ENCODE results near the gene TEDC1.

TEDC1 gene

DNA sequence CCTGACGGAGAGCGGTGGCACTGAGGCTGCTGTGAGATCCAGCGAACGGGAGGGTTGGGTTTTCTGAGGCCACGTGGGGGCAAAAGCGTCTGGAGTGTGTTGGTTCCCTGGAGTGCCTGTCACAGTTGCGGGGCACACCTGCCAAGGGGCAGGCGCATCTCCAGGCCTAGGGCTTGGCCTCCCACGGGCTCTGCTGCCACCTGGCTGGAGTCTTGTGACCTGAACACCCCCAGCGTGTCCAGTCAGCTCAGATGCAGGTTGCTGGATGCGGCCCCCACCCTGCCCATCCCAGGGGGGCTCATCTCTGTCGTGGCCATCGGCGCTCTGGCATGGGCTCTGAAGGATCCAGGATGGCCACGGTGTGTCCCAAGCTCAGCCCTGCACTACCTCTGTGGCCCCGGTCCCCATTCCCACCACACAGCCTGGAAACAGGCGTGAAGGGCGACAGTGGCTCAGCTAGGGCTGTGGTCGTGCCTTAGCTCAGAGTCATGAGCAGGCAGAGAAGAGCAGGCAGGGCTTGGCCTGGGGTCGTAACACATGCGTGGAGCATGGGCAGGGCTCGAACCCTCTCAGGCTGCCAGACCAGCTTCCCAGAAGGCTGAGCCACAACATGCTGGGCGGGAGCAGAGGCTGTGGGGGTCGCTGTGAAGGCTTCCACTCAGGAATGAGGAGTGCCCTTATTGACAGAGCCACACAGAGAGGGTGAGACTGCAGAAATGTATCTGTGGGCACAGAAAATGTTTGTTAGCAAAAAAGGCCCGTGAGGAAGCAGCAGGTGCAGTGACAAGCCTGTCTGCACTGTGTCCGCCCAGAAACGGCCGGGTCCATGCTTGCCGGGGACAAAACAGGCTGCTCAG, 40.0 kb upstream of the TEDC1 start:
- DNase-seq (ENCODE audit: extremely low spot score), result no peak
- CTCF ChIA-PET, result interaction anchor here (0.9 to 1.6 kb wide), 3 partner anchors 26 to 80 kb away, joined by 3 to 5 read pairs (median 4); no protein-coding TSS in a partner anchor
- POLR2A ChIA-PET, result no interaction called here
- TF ChIP-seq, protein P1, sequence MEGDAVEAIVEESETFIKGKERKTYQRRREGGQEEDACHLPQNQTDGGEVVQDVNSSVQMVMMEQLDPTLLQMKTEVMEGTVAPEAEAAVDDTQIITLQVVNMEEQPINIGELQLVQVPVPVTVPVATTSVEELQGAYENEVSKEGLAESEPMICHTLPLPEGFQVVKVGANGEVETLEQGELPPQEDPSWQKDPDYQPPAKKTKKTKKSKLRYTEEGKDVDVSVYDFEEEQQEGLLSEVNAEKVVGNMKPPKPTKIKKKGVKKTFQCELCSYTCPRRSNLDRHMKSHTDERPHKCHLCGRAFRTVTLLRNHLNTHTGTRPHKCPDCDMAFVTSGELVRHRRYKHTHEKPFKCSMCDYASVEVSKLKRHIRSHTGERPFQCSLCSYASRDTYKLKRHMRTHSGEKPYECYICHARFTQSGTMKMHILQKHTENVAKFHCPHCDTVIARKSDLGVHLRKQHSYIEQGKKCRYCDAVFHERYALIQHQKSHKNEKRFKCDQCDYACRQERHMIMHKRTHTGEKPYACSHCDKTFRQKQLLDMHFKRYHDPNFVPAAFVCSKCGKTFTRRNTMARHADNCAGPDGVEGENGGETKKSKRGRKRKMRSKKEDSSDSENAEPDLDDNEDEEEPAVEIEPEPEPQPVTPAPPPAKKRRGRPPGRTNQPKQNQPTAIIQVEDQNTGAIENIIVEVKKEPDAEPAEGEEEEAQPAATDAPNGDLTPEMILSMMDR (IDR thresholded peaks at IDR 0.05; ENCODE audit: control extremely low read depth, extremely low read depth, low read depth, missing control alignments), result no peak

DNA sequence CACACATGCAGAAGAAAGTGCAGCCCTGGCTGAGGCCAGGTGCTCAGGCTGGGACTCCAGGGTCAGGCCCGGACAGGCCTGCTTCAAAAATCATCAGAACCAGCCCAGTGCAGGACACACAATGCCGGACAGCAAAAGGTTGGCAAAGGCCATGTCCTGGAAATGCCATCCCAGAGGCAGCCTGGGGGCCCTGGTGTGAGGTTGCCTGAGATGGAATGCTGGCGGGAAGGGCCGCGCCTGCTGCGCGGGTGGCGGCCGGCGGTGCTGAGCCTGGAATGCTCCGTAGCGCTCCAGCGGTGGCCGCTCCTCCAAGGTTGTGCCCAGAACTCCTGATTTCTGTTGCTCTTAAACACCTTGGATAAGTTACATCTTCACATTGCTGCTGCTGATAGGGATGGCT, 38.1 kb upstream of the TEDC1 start:
- ChIA-PET POLR2A (no interaction called here), CTCF (interaction anchor here (1.0 to 1.8 kb wide), 2 partner anchors 19 to 28 kb away, joined by 3 to 8 read pairs; no protein-coding TSS in a partner anchor)
- DNase-seq (ENCODE audit: extremely low spot score), result no peak
- TF ChIP-seq, protein P1 (IDR thresholded peaks at IDR 0.05; ENCODE audit: control extremely low read depth, extremely low read depth, low read depth, missing control alignments), result no peak

- ChIA-PET POLR2A (no interaction called here), CTCF (interaction anchor here (1.8 kb wide), 1 partner anchor 27 kb away, joined by 8 read pairs; no protein-coding TSS in a partner anchor)
- TF ChIP-seq, protein P1 (IDR thresholded peaks at IDR 0.05; ENCODE audit: control extremely low read depth, extremely low read depth, low read depth, missing control alignments), result no peak
- DNase-seq (ENCODE audit: extremely low spot score), result no peak
These were observed 37.2 kb upstream of the TEDC1 start for GRCh38 chr14:105453847-105454246.

DNA sequence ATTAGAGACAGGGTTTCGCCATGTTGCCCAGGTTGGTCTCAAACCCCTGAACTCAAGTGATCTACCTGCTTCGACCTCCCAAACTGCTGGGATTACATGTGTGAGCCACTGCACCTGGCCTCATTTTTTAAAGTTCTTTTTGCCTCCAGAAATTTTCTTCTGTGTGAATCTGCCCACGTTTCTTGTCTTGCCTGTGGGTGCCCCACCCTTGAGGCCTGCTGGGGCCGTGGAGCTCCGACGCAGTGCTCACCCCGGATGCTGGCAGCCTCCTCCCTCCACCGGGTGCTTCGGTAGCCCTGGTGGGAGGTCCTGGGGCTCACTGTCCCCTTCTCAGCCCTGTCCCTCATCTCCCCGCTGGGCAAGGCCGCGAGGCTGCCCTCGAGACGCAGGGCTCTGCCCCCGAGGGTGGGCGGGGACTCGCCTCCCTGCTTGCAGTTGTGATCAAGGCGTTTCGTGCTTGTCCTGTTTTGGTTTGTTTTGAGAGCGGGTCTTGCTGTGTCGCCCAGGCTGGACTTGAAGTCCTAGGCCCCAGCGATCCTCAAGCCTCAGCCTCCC, 35.9 kb upstream of the TEDC1 start:
- TF ChIP-seq, protein P1 (IDR thresholded peaks at IDR 0.05; ENCODE audit: control extremely low read depth, extremely low read depth, low read depth, missing control alignments), result no peak
- no peak for DNase-seq (ENCODE audit: extremely low spot score)
- ChIA-PET CTCF (no interaction called here), POLR2A (no interaction called here)

DNA sequence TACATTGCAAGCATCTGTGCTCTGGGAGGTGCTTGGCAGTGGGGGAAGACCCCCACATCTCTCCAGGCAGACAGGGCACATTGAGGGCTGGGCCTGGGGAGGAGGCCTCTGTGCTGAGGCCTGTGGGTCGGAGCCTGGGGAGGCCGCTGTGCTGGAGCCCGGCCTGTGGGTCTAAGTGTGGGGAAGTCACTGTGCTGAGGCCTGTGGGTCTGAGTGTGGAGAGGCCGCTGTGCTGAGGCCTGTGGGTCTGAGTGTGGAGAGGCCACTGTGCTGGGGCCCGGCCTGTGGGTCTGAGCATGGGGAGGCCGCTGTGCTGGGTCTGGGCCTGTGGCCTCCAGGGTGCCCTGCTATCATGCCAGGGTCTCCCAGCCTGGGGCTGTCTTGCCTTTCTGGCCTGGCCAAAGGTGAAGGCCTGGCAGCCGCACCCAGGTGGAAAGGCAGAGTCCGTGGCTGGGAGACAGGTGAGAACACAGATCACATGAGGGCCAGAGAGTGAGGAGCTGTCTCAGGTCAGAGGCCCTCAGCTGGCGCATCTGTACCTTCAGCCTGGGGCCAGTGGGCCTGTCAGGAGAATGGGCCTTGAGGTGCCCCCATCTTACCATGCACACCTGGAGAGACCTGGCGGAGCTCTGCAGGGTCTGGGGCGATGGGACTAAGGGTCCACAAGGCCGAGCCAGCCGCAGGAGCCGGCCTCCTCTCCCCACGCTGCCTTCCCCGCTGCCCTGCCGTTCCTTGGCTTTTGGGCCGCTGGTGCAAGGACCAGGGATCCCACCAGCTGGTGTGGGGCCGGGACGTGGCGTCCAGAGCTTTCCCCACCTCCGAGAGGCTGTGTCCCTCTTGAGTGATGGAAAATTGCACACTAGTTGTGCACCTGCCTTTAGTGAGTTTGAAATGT, 35.0 kb upstream of the TEDC1 start:
- TF ChIP-seq, protein P1 (IDR thresholded peaks at IDR 0.05; ENCODE audit: control extremely low read depth, extremely low read depth, low read depth, missing control alignments), result no peak
- ChIA-PET POLR2A (no interaction called here), CTCF (interaction anchor here (1.0 to 1.6 kb wide), 4 partner anchors 7 to 85 kb away, joined by 3 to 7 read pairs (median 6); no protein-coding TSS in a partner anchor)
- no peak for DNase-seq (ENCODE audit: extremely low spot score)
